Smooth muscle cell (in vitro differentiated cells): ENCODE measurements around the gene SFXN5. TPM values are rescaled to one million over a fixed set of nuclear protein-coding genes. Genes with fewer than 3 reads are reported as not detected.
A peak's percentile ranks its signal among the peaks of the same experiment; 100 is the strongest.

Source experiments
- DNase-seq: peaks from one replicate; lab custom pipeline; 2025; ENCODE audit not compliant: unreplicated experiment; lab: John Stamatoyannopoulos, UW
- H2AFZ ChIP-seq: fragments of 200-600 bp; sonication (generic); 2 replicates; pipeline ENCODE4 v1.6.0; 2016; ENCODE audit warnings: antibody characterized with exemption, low read depth, mild to moderate bottlenecking
- H3F3A ChIP-seq: fragments of 200-600 bp; sonication (generic); 2 replicates; pipeline ENCODE4 v1.6.0; 2017; ENCODE audit warnings: antibody characterized with exemption, low read depth
- H3K27ac ChIP-seq: fragments of 200-600 bp; sonication (generic); 2 replicates; pipeline ENCODE4 v1.5.1; 2016; ENCODE audit warnings: low read depth, mild to moderate bottlenecking
- H3K27me3 ChIP-seq: fragments of 200-600 bp; sonication (generic); 2 replicates; pipeline ENCODE4 v1.6.1; 2016; ENCODE audit warnings: low read depth, mild to moderate bottlenecking
- H3K36me3 ChIP-seq: fragments of 200-600 bp; sonication (generic); 2 replicates; pipeline ENCODE4 v1.5.1; 2016; ENCODE audit warnings: low read depth
- H3K4me1 ChIP-seq: fragments of 200-600 bp; sonication (generic); 2 replicates; pipeline ENCODE4 v1.5.1; 2016; ENCODE audit warnings: low read depth
- H3K4me2 ChIP-seq: fragments of 200-600 bp; sonication (generic); 2 replicates; pipeline ENCODE4 v1.6.0; 2016; ENCODE audit warnings: mild to moderate bottlenecking
- H3K4me3 ChIP-seq: fragments of 200-600 bp; sonication (generic); 2 replicates; pipeline ENCODE4 v1.5.1; 2016; ENCODE audit warnings: mild to moderate bottlenecking
- H3K79me2 ChIP-seq: fragments of 200-600 bp; sonication (generic); 2 replicates; pipeline ENCODE4 v1.6.0; 2016; ENCODE audit warnings: low read depth, mild to moderate bottlenecking
- H3K9ac ChIP-seq: fragments of 200-600 bp; sonication (generic); 2 replicates; pipeline ENCODE4 v1.6.0; 2016; ENCODE audit warnings: low read depth
- H3K9me3 ChIP-seq: fragments of 200-600 bp; sonication (generic); replicated peaks from 2 replicates; pipeline ENCODE4 v1.5.1; 2016; ENCODE audit warnings: low read depth
- H4K20me1 ChIP-seq: fragments of 200-600 bp; sonication (generic); 2 replicates; pipeline ENCODE4 v1.6.0; 2016; ENCODE audit warnings: low read depth
- WGBS: methylation state at CpG from one replicate; pipeline ENCODE4 v1.1.7; 2016; ENCODE audit warnings: low lambda C conversion rate; 5-methylcytosine and 5-hydroxymethylcytosine counted together
- polyA plus RNA-seq: library from polyadenylated mRNA; unstranded; fragments of >200 nt; fragmentation: Nextera tagmentation; extraction: Ambion mirVana; gene quantifications from 2 replicates; pipeline ENCODE4 v1.2.1, GENCODE V29; 2016
- total RNA-seq: library from RNA; depleted of rRNA; stranded (reverse); fragments of >200 nt; gene quantifications from 2 replicates; pipeline ENCODE4 v1.2.3, GENCODE V29; 2014
- TF ChIP-seq, protein P1 (sequence below): fragments of 200-600 bp; sonication (generic); IDR thresholded peaks from 2 replicates; pipeline ENCODE4 v1.5.1; 2017; ENCODE audit warnings: borderline replicate concordance, mild to moderate bottlenecking, antibody characterized with exemption; ENCODE audit not compliant: insufficient read depth, poor library complexity, severe bottlenecking

The SFXN5 gene
- total and polyA plus RNA-seq, 2 experiments from 2014 or later, result 6.9 to 8.3 TPM

GRCh38 chr2:72975017-72975416 lies 96.5 kb downstream of the SFXN5 start:
- Histone ChIP-seq H3K27ac (no peak overlapping the region), H3K4me2 (no peak overlapping the region), H2AFZ (no peak overlapping the region), H4K20me1 (no peaks in the 10 kb centered on the region), H3K27me3 (no peaks in the 10 kb centered on the region), H3K9ac (no peak overlapping the region), H3K79me2 (no peaks in the 10 kb centered on the region), H3K9me3 (no peaks in the 10 kb centered on the region), H3K4me3 (no peak overlapping the region), H3K36me3 (no peaks in the 10 kb centered on the region), H3F3A (no peaks in the 10 kb centered on the region), H3K4me1 (no peaks in the 10 kb centered on the region)
- 55% methylated on average over 3 of the region's 3 CpGs for WGBS
- TF ChIP-seq, protein P1, sequence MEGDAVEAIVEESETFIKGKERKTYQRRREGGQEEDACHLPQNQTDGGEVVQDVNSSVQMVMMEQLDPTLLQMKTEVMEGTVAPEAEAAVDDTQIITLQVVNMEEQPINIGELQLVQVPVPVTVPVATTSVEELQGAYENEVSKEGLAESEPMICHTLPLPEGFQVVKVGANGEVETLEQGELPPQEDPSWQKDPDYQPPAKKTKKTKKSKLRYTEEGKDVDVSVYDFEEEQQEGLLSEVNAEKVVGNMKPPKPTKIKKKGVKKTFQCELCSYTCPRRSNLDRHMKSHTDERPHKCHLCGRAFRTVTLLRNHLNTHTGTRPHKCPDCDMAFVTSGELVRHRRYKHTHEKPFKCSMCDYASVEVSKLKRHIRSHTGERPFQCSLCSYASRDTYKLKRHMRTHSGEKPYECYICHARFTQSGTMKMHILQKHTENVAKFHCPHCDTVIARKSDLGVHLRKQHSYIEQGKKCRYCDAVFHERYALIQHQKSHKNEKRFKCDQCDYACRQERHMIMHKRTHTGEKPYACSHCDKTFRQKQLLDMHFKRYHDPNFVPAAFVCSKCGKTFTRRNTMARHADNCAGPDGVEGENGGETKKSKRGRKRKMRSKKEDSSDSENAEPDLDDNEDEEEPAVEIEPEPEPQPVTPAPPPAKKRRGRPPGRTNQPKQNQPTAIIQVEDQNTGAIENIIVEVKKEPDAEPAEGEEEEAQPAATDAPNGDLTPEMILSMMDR, result no peak
- DNase-seq, result no peak

GRCh38 chr2:72974436-72974754 lies 97.1 kb downstream of the SFXN5 start:
- no peak overlapping the region for H3K4me3 ChIP-seq
- H3K4me1 ChIP-seq, result no peaks in the 10 kb centered on the region
- H4K20me1 ChIP-seq, result no peaks in the 10 kb centered on the region
- H3K27ac ChIP-seq, result no peak overlapping the region
- WGBS, result 89% methylated on average over 2 of the region's 2 CpGs
- no peak overlapping the region for H3K4me2 ChIP-seq
- no peaks in the 10 kb centered on the region for H3K79me2 ChIP-seq
- H3K27me3 ChIP-seq, result no peaks in the 10 kb centered on the region
- TF ChIP-seq, protein P1, result no peak
- H3K36me3 ChIP-seq, result no peaks in the 10 kb centered on the region
- H3K9ac ChIP-seq, result no peak overlapping the region
- no peaks in the 10 kb centered on the region for H3F3A ChIP-seq
- H3K9me3 ChIP-seq, result no peaks in the 10 kb centered on the region
- H2AFZ ChIP-seq, result no peak overlapping the region
- DNase-seq, result no peak

GRCh38 chr2:72973566-72974435 lies 97.7 kb downstream of the SFXN5 start:
- DNase-seq, result no peak

More at GRCh38 chr2:72973566-72974435, 97.7 kb downstream of the SFXN5 start:
- H3K27ac ChIP-seq, result no peak overlapping the region
- TF ChIP-seq, protein P1, result peak; percentile 73
- no peak overlapping the region for H3K4me2 ChIP-seq
- no peak overlapping the region for H3K4me3 ChIP-seq
- H4K20me1 ChIP-seq, result no peaks in the 10 kb centered on the region
- H3K36me3 ChIP-seq, result no peaks in the 10 kb centered on the region
- no peak overlapping the region for H2AFZ ChIP-seq
- no peaks in the 10 kb centered on the region for H3K9me3 ChIP-seq
- H3K9ac ChIP-seq, result no peak overlapping the region
- H3K4me1 ChIP-seq, result no peaks in the 10 kb centered on the region
- WGBS, result 50% methylated on average over 12 of the region's 12 CpGs
- H3F3A ChIP-seq, result no peaks in the 10 kb centered on the region
- no peaks in the 10 kb centered on the region for H3K79me2 ChIP-seq
- H3K27me3 ChIP-seq, result no peaks in the 10 kb centered on the region
